ENCODE results near the gene VPS8.

GRCh38 chr3:185009650-185010049, 197.7 kb downstream of the VPS8 start:
- TF ChIP-seq CTCF (IDR thresholded peaks at IDR 0.05 in 2 of 3, conservative IDR thresholded peaks at IDR 0.05 in 1 of 3; ENCODE audit: insufficient read depth in 2 of 3, low read depth in 1 of 3, low read length in 3 of 3) (no peak), EZH2 (IDR thresholded peaks at IDR 0.05; ENCODE audit: borderline replicate concordance, low read depth, low read length) (no peak), GTF2A2 (tag; IDR thresholded peaks at IDR 0.05) (no peak), CREB1 (IDR thresholded peaks at IDR 0.05) (no peak), CREB1 (CRISPR knock-in tag; IDR thresholded peaks at IDR 0.05) (no peak), HDAC6 (IDR thresholded peaks at IDR 0.05; ENCODE audit: low read depth, low read length) (no peak), FOXK2 (conservative IDR thresholded peaks at IDR 0.05 in 1 of 2, IDR thresholded peaks at IDR 0.05 in 1 of 2; ENCODE audit: low read depth in 2 of 2) (no peak), ZNF609 (CRISPR knock-in tag; IDR thresholded peaks at IDR 0.05; ENCODE audit: borderline replicate concordance) (no peak), BRF1 (IDR thresholded peaks at IDR 0.05; ENCODE audit: borderline replicate concordance, extremely low read depth, insufficient read length) (no peak), JUN (IDR thresholded peaks at IDR 0.05; ENCODE audit: borderline replicate concordance, low read depth, low read length) (no peak), JUN (CRISPR knock-in tag; IDR thresholded peaks at IDR 0.05; ENCODE audit: borderline replicate concordance) (no peak), FOXJ3 (CRISPR knock-in tag; IDR thresholded peaks at IDR 0.05) (no peak), SREBF2 (CRISPR knock-in tag; IDR thresholded peaks at IDR 0.05) (no peak), NR2C2 (CRISPR knock-in tag; IDR thresholded peaks at IDR 0.05) (no peak), NR2C2 (tag; IDR thresholded peaks at IDR 0.05) (no peak), SMARCE1 (IDR thresholded peaks at IDR 0.05) (no peak), ZNF696 (CRISPR knock-in tag; conservative IDR thresholded peaks at IDR 0.05) (no peak)

Data from K562 (cell line).